BLaER1 treated with 17β-estradiol and CSF1 and Interleukin-3, amounts not matched to agents 10 nM and 100 nM (cell line): ENCODE data around the gene CYP2C18.
"Not testable (repeated sequence)": the region's sequence is repeated elsewhere in the genome, so short reads cannot be mapped to it uniquely, and the experiment has no call there.

Experiments
- H3K27ac ChIP-seq, 11 experiments: shearing (Covaris generic); formaldehyde crosslinking; 2 replicates each; pipeline ENCODE4 v1.8.1; 2022
- H3K27me3 ChIP-seq, 11 experiments: shearing (Covaris generic); formaldehyde crosslinking; 2 replicates each; pipeline ENCODE4 v1.8.1; 2022
- H3K36me3 ChIP-seq, 11 experiments: shearing (Covaris generic); formaldehyde crosslinking; 2 replicates each; pipeline ENCODE4 v1.8.1; 2022
- H3K4me1 ChIP-seq, 10 experiments: shearing (Covaris generic); formaldehyde crosslinking; 2 replicates each; pipeline ENCODE4 v1.8.1; 2022
- H3K4me2 ChIP-seq, 11 experiments: shearing (Covaris generic); formaldehyde crosslinking; 2 replicates each; pipeline ENCODE4 v1.8.1; 2022
- H3K4me3 ChIP-seq, 10 experiments: shearing (Covaris generic); formaldehyde crosslinking; 2 replicates each; pipeline ENCODE4 v1.8.1; 2022
- H3K9ac ChIP-seq, 11 experiments: shearing (Covaris generic); formaldehyde crosslinking; 2 replicates each; pipeline ENCODE4 v1.8.1; 2022
- H3K9me3 ChIP-seq, 11 experiments: shearing (Covaris generic); formaldehyde crosslinking; replicated peaks in 1 of 11; 2 replicates each; pipeline ENCODE4 v1.8.1; 2022
- H4K20me1 ChIP-seq, 11 experiments: shearing (Covaris generic); formaldehyde crosslinking; 2 replicates each; pipeline ENCODE4 v1.8.1; 2022
- Cebpa-rat ChIP-seq, 11 experiments: shearing (Covaris generic); IDR thresholded peaks; 2 replicates each; pipeline ENCODE4 v1.8.1; 2022

Gene CYP2C18

DNA sequence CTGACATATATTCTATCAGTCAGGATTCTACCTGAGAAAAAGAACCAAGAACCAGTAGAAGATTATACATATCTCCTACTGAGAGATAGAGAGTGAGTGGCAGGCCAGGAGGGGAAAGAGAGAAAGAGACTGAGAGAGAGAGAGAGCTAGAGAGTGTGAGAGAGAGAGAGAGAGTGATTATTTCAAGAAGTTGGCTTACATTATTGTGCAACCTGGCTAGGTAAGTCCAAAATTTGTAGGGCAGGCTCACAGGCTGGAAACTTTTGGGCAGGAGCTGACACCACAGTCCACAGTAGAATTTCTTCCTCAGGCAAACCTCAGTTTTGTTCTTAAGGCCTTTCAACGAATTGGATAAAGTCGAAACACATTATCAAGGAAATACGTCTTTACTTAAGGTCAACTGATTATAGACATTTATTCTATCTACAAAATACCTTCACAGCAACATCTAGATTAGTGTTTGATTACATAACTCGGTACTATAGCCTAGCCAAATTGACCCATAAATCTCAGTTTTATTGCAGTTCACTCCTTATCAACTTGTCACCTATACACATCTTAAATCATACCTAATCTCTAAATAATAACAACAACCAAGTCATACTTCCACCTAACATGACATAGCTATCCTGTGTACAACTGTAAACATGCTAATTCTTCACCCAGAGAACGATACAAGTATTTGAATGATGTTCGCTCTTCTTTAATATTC lies 17.0 kb upstream of the CYP2C18 start:
- Histone ChIP-seq H3K27ac (no peak overlapping the region), H4K20me1 (no peaks in the 10 kb centered on the region), H3K4me1 (no peaks in the 10 kb centered on the region), H3K9me3 (peaks cover 0 to 7% (median 0%) of the 10 kb centered on the region in 11 experiments; a peak in 4 of 22 replicates), H3K4me2 (no peak overlapping the region), H3K4me3 (no peak overlapping the region), H3K9ac (no peak overlapping the region), H3K36me3 (no peaks in the 10 kb centered on the region), H3K27me3 (no peaks in the 10 kb centered on the region)
- peak in 1 of 11 experiments; percentile 43; a peak in 1 of 22 replicates for TF ChIP-seq Cebpa-rat (IDR thresholded peaks at IDR 0.05)

DNA sequence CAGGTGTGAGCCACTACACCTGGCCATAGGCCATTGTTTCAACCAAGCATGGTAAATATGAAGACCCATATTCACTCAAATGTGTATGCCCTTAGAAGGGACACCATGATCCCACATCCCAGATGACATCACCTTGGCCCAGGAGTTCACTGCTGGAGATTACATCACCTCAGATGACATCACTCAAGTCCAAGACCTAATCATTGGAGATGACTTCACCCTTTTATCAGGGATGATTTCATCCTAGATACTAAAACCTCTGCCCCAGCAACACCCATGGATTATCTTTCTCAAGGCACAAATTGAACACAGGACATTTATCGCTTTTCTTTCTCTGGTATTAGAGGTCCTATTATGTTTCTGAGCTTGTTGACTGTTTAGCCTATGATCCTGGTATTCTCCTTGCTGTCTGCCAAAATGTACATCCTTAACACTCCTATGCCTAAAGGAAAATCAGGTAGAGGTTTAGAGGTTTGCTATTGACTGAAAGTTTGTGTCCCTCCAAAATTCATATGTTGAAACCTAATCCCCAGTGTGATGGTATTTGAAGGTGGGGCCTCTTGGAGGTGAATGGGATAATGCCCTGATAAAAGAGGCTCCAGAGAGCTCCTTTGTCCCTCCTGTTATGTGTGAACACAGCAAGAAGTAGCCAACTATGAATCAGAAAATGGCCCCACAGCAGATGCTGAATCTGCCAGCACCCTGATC lies 9.8 kb upstream of the CYP2C18 start:
- H3K27me3 ChIP-seq: no peaks in the 10 kb centered on the region
- 0 out of 22 replicates have a peak, but pooled peaks cover 0 to 4% (median 0%) of the 10 kb centered on the region in 11 experiments for H3K9me3 ChIP-seq
- H3K27ac ChIP-seq: no peak overlapping the region
- no peaks in the 10 kb centered on the region for H4K20me1 ChIP-seq
- no peak for TF ChIP-seq Cebpa-rat (IDR thresholded peaks at IDR 0.05)
- no peaks in the 10 kb centered on the region for H3K36me3 ChIP-seq
- no peak overlapping the region for H3K4me3 ChIP-seq
- no peak overlapping the region for H3K9ac ChIP-seq
- H3K4me2 ChIP-seq: no peak overlapping the region
- no peaks in the 10 kb centered on the region for H3K4me1 ChIP-seq

DNA sequence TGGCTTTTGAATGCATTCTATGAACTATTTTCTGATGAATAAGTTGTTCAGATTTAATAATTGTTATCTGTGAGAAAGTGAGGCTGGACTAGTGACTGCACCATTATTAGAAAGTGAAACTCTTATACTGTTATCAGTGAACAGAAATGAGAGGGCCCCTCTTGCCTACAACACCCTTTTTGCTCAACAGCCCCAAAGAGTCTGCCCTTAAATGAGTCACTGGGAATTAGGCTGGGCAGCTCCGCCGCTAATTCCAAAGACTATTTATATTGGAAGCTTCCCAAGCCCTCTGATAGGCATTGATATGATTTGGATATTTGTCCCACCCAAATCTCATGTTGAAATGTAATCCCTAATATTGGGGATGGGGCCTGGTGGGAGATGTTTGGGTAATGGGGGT lies 7.0 kb upstream of the CYP2C18 start:
- H3K27me3 ChIP-seq: no peaks in the 10 kb centered on the region

DNA sequence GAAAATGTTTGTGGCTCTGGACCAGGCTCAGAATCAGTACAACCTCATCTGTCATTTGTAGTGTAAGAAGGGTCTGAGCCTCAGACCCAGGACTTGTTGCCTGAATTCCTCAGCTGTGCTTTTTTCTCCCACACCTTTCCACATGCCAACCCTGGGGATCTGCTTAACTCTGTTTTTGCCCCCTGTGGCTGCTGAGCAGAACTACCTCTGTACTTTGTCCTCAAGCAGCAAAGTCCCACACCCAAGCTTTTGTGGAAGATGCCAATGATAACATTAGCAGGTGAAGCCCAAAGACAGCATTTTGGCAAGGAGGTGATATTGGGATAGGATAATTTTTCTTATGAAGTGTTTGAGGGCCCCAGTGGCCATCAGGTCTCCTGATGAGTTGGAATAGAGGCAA lies 5.8 kb upstream of the CYP2C18 start:
- no peak overlapping the region for H3K4me3 ChIP-seq
- H3K36me3 ChIP-seq: no peaks in the 10 kb centered on the region
- H3K9ac ChIP-seq: no peak overlapping the region
- no peaks in the 10 kb centered on the region for H4K20me1 ChIP-seq
- 0 out of 22 replicates have a peak, but pooled peaks cover 0 to 4% (median 0%) of the 10 kb centered on the region in 11 experiments for H3K9me3 ChIP-seq
- no peak overlapping the region for H3K27ac ChIP-seq
- no peak overlapping the region for H3K4me2 ChIP-seq
- TF ChIP-seq Cebpa-rat (IDR thresholded peaks at IDR 0.05): no peak
- no peaks in the 10 kb centered on the region for H3K4me1 ChIP-seq
- no peaks in the 10 kb centered on the region for H3K27me3 ChIP-seq

More for the DNA sequence above, 7.0 kb upstream of the CYP2C18 start:
- no peaks in the 10 kb centered on the region for H3K36me3 ChIP-seq
- TF ChIP-seq Cebpa-rat (IDR thresholded peaks at IDR 0.05): no peak
- H3K27ac ChIP-seq: no peak overlapping the region
- no peak overlapping the region for H3K4me3 ChIP-seq
- 0 out of 22 replicates have a peak, but pooled peaks cover 0 to 4% (median 0%) of the 10 kb centered on the region in 11 experiments for H3K9me3 ChIP-seq
- H4K20me1 ChIP-seq: no peaks in the 10 kb centered on the region
- no peak overlapping the region for H3K4me2 ChIP-seq
- no peak overlapping the region for H3K9ac ChIP-seq
- H3K4me1 ChIP-seq: no peaks in the 10 kb centered on the region

DNA sequence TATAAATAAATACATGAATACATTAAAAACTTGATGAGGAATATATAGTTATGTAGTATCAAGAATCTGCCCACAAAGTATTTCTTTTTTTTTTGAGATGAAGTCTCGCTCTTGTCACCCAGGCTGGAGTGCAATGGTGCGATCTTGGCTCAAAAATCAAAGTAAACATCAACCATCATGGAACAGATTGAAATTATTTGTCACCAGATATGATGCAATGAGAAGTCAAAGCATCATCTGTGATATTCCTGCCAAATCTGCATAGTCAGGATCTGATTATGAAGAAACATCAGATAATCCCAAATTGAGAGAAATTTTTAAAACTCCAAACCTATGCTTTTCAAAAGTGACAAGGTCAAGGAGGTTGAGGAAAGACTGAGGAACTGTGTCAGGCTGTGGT lies 5.1 kb upstream of the CYP2C18 start:
- TF ChIP-seq Cebpa-rat (IDR thresholded peaks at IDR 0.05): no peak
- Histone ChIP-seq H4K20me1 (no peaks in the 10 kb centered on the region), H3K9me3 (0 out of 22 replicates have a peak, but pooled peaks cover 0 to 4% (median 0%) of the 10 kb centered on the region in 11 experiments), H3K9ac (no peak overlapping the region), H3K27ac (no peak overlapping the region), H3K27me3 (no peaks in the 10 kb centered on the region), H3K4me3 (no peak overlapping the region), H3K36me3 (no peaks in the 10 kb centered on the region), H3K4me2 (no peak overlapping the region), H3K4me1 (no peaks in the 10 kb centered on the region)

DNA sequence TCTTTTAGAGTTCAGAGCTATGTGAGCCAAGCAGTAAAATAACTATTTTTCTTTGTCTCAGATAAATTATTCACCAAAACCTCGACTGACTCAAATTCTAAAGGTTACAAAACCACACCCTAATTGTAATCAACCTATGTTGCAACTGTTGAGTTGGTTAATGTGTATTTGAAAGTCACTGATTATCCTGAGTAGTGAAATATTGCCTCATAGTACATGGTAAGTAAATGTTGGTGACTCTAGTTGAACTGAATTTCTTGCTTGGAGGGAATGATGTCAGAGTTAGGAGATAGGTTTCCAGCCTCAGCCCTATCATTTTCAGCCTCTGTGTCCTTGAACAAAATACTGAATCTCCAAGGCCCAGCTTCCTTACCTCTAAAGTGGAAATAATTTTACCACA lies 3.0 kb upstream of the CYP2C18 start:
- H3K9ac ChIP-seq: no peak overlapping the region
- peaks cover 0 to 7% (median 4%) of the 10 kb centered on the region in 11 experiments; a peak in 11 of 22 replicates for H3K9me3 ChIP-seq
- H3K4me2 ChIP-seq: no peak overlapping the region
- no peak for TF ChIP-seq Cebpa-rat (IDR thresholded peaks at IDR 0.05)
- H3K36me3 ChIP-seq: no peaks in the 10 kb centered on the region
- H3K4me3 ChIP-seq: no peak overlapping the region
- H3K27me3 ChIP-seq: no peaks in the 10 kb centered on the region
- no peak overlapping the region for H3K27ac ChIP-seq
- H4K20me1 ChIP-seq: no peaks in the 10 kb centered on the region
- H3K4me1 ChIP-seq: no peaks in the 10 kb centered on the region

DNA sequence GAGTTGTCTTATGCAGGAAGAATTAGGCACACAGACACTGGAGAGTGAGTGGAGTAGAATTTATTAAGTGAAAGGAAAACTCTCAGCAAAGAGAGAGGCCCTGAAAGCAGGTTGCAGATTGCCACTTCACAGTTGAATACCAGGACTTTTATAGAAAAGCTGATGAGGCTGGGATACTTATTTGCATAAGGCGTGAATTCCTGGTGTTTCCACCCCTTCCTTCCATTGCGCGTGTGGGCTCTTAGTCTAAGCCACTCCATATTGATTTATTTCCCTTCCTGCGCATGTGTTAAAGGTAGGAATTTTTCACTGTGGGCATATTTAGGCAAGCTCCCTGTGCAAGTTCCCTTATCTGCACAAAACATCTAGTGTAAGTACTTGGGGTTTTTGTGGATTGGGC lies 893 bp upstream of the CYP2C18 start:
- peaks cover 0 to 12% (median 6%) of the 10 kb centered on the region in 11 experiments; a peak in 11 of 22 replicates for H3K9me3 ChIP-seq
- not testable (repeated sequence) for H3K4me2 ChIP-seq, H3K4me1 ChIP-seq, H3K27ac ChIP-seq, H3K9ac ChIP-seq, H4K20me1 ChIP-seq, H3K27me3 ChIP-seq, H3K36me3 ChIP-seq, H3K4me3 ChIP-seq

DNA sequence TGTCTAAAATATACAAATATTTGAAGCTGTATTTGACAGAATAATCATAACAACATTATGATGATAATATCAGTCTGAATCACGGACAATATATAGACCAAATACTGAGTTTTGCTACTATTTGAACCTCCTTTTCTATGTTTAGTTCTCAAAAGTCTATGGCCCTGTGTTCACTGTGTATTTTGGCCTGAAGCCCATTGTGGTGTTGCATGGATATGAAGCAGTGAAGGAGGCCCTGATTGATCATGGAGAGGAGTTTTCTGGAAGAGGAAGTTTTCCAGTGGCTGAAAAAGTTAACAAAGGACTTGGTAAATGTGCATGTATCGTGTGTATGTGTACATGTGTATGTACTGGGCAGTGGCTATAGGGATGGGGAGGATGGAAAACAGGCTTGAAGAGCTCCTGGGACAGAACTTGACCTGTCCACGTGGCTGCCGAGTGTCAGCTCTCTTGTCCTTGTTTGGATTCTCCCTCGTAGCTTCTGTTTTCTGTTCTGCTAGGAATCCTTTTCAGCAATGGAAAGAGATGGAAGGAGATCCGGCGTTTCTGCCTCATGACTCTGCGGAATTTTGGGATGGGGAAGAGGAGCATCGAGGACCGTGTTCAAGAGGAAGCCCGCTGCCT lies 4.2 kb downstream of the CYP2C18 start:
- Histone ChIP-seq H3K4me3 (no peak overlapping the region), H3K27me3 (no peaks in the 10 kb centered on the region), H3K4me1 (no peaks in the 10 kb centered on the region), H3K4me2 (no peak overlapping the region), H3K27ac (no peak overlapping the region), H3K9me3 (peaks cover 0 to 12% (median 6%) of the 10 kb centered on the region in 11 experiments; a peak in 11 of 22 replicates), H3K36me3 (no peaks in the 10 kb centered on the region), H3K9ac (no peak overlapping the region), H4K20me1 (no peaks in the 10 kb centered on the region)
- TF ChIP-seq Cebpa-rat (IDR thresholded peaks at IDR 0.05): no peak

DNA sequence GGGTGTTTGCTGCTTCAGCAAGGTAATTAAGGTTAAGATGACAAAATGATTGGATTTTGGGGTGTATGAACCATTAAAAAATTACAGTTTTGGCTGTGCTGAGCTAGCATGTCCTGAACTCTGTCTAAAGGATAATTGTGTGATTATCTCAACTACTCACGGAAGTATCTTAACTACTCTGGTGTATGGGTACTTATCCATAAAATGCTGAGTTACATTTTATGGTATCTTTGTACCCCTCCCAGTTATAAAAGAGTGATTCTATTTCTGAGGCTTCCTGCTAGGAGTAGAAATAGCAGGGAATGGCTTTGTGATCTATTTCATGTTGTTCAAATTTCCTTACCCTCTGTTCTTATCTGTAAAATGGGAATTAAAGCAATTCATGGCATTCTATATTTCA lies 22.6 kb downstream of the CYP2C18 start:
- peaks cover 0 to 14% (median 0%) of the 10 kb centered on the region in 11 experiments; a peak in 6 of 22 replicates for H3K9me3 ChIP-seq
- H3K27me3 ChIP-seq: no peaks in the 10 kb centered on the region
- no peak overlapping the region for H3K9ac ChIP-seq
- no peaks in the 10 kb centered on the region for H4K20me1 ChIP-seq
- no peaks in the 10 kb centered on the region for H3K36me3 ChIP-seq
- H3K27ac ChIP-seq: no peak overlapping the region
- H3K4me1 ChIP-seq: no peaks in the 10 kb centered on the region
- no peak for TF ChIP-seq Cebpa-rat (IDR thresholded peaks at IDR 0.05)
- no peak overlapping the region for H3K4me3 ChIP-seq
- H3K4me2 ChIP-seq: no peak overlapping the region
